Measurements from ENCODE around the gene DAZAP1. TPM values are rescaled to one million over a fixed set of nuclear protein-coding genes. Genes with fewer than 3 reads are reported as not detected.

DAZAP1 gene
- total RNA-seq, 1 donor = 40.9 TPM

DNA sequence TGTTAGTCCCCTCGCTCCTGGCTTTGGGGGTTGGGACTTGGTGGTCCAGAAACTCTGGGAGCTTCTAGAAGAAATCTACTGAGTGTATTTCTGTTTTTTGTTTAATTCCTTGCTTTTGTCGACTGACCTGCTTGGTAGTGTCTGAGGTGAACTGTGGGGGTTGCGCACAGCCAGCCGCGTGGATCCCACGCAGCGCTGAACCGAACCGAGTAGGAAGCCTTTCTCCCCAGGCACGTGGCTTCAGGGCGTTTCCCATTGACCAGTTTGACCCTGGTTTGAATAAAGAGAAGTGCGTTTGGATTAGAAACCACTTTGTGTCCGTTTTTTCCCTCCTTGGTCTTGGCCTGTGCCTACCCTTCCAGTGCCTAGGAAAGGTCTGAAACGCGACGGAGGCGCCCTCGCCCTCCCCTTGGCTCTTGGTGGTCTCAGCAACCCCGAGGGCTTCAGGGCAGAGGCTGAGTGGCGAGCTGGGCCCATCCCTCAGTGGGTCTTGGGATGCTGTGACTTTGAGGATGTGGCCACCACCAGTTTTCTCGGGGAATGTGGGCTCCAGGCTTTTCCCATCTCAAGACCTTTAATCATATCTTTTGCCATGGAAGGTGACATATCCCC, 28.1 kb downstream of the DAZAP1 start:
- Histone ChIP-seq H3K4me2 (ENCODE audit: insufficient read depth, low read length) (no peak overlapping the region), H3K27me3 (ENCODE audit: insufficient read depth, low read length) (no peaks in the 10 kb centered on the region), H4K20me1 (ENCODE audit: insufficient read depth, low read length) (peaks cover 37% of the 10 kb centered on the region), H2AFZ (ENCODE audit: low read length) (no peak overlapping the region), H3K9me3 (ENCODE audit: low read depth, low read length) (no peaks in the 10 kb centered on the region), H3K79me2 (ENCODE audit: insufficient read depth, low read length) (peaks cover 40% of the 10 kb centered on the region), H3K36me3 (ENCODE audit: insufficient read depth, low read length) (peaks cover 41% of the 10 kb centered on the region), H3K27ac (ENCODE audit: low read depth, low read length) (no peak overlapping the region), H3K4me3 (ENCODE audit: insufficient read depth, low read length) (no peak overlapping the region), H3K4me1 (ENCODE audit: insufficient read depth, low read length) (peaks cover 12% of the 10 kb centered on the region)
- no peak for DNase-seq (ENCODE audit: insufficient read length, low spot score, missing footprints)
- TF ChIP-seq, protein P1, sequence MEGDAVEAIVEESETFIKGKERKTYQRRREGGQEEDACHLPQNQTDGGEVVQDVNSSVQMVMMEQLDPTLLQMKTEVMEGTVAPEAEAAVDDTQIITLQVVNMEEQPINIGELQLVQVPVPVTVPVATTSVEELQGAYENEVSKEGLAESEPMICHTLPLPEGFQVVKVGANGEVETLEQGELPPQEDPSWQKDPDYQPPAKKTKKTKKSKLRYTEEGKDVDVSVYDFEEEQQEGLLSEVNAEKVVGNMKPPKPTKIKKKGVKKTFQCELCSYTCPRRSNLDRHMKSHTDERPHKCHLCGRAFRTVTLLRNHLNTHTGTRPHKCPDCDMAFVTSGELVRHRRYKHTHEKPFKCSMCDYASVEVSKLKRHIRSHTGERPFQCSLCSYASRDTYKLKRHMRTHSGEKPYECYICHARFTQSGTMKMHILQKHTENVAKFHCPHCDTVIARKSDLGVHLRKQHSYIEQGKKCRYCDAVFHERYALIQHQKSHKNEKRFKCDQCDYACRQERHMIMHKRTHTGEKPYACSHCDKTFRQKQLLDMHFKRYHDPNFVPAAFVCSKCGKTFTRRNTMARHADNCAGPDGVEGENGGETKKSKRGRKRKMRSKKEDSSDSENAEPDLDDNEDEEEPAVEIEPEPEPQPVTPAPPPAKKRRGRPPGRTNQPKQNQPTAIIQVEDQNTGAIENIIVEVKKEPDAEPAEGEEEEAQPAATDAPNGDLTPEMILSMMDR (IDR thresholded peaks at IDR 0.05; ENCODE audit: extremely low read depth, low read depth, low read length) = no peak

DNA sequence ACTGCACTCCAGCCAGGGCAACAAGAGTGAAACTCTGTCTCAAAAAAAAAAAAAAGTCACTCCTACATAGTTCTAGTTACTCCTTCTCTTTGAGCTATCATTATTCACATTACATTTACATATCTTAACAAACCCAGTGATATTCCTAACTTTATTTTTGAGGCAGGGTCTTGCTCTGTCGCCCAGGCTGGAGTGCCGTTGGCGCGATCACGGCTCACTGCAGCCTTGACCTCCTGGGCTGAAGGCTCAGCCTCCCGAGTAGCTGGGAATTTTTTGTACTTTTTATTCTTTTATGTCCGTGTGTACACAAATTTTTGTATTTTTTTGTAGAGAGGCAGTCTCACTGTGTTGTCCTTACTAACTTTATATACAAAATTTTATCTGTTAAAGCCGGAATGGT, 30.2 kb downstream of the DAZAP1 start:
- Histone ChIP-seq H3K9me3 (ENCODE audit: low read depth, low read length) (no peaks in the 10 kb centered on the region), H3K4me2 (ENCODE audit: insufficient read depth, low read length) (peak overlapping the region; percentile 72), H2AFZ (ENCODE audit: low read length) (peak overlapping the region; percentile 77), H4K20me1 (ENCODE audit: insufficient read depth, low read length) (peaks cover 54% of the 10 kb centered on the region), H3K27ac (ENCODE audit: low read depth, low read length) (peak overlapping the region; percentile 60), H3K36me3 (ENCODE audit: insufficient read depth, low read length) (peaks cover 51% of the 10 kb centered on the region), H3K27me3 (ENCODE audit: insufficient read depth, low read length) (no peaks in the 10 kb centered on the region), H3K4me3 (ENCODE audit: insufficient read depth, low read length) (peak overlapping the region; percentile 98), H3K4me1 (ENCODE audit: insufficient read depth, low read length) (peaks cover 12% of the 10 kb centered on the region), H3K79me2 (ENCODE audit: insufficient read depth, low read length) (peaks cover 48% of the 10 kb centered on the region)
- TF ChIP-seq, protein P1 (IDR thresholded peaks at IDR 0.05; ENCODE audit: extremely low read depth, low read depth, low read length) = no peak
- DNase-seq (ENCODE audit: insufficient read length, low spot score, missing footprints) = no peak

DNA sequence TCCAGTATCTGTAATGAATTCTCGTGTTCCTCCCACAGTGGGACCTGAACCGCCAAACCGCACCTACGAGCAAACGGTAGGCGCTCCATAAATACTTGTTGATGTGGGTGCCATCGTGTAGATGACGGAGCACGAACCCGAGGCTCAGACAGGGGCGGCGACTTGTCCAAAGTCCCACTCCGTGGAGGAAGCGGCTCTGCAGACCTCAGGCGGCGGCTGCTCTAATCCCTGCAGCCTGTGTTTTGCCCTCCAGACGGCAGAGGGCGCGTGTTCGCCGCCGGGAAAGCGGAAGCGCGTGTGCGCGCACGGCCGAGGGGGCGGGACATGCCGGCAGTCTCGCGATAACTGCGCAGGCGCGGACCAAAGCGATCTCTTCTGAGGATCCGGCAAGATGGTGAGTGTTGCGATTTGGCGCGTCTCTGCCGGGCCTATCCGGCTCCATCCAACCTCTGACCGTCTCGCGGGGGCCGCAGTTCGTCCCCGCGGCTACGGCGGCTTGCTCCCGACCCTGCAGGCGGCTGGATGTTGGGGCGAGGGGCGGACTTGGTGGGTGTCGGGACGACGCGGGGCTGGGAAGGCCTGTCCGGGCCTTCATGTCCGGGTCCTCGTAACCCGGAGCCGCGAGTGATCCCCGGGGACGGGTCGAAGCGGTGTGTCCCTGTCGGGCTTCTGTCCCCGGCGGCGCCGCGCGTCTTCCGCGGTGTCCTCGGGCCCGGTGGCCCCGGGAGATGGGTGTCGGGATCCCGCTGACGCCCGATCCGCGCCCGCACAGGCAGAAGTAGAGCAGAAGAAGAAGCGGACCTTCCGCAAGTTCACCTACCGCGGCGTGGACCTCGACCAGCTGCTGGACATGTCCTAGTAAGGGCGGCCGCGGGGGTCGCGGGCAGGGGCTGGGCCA, 30.9 kb downstream of the DAZAP1 start, which contains the start of gene RPS15:
TSS of gene RPS15 (plus strand) at position 362 of the 898 bp plus-strand sequence. CDS start at position 392, 30 bp downstream.
- H3K36me3 ChIP-seq (ENCODE audit: insufficient read depth, low read length) = peaks cover 52% of the 10 kb centered on the region

More for the DNA sequence above, 30.9 kb downstream of the DAZAP1 start, which contains the start of gene RPS15:
- TF ChIP-seq, protein P1 (IDR thresholded peaks at IDR 0.05; ENCODE audit: extremely low read depth, low read depth, low read length) = peak; percentile 88
- peak within 1 kb of the TSS; percentile 91 for H3K27ac ChIP-seq (ENCODE audit: low read depth, low read length)
- DNase-seq (ENCODE audit: insufficient read length, low spot score, missing footprints) = peak; percentile 100
- H3K79me2 ChIP-seq (ENCODE audit: insufficient read depth, low read length) = peaks cover 43% of the 10 kb centered on the region
- H3K9me3 ChIP-seq (ENCODE audit: low read depth, low read length) = no peaks in the 10 kb centered on the region
- peak within 1 kb of the TSS; percentile 77 for H2AFZ ChIP-seq (ENCODE audit: low read length)
- peak within 1 kb of the TSS; percentile 92 for H3K4me2 ChIP-seq (ENCODE audit: insufficient read depth, low read length)
- H4K20me1 ChIP-seq (ENCODE audit: insufficient read depth, low read length) = peaks cover 60% of the 10 kb centered on the region
- H3K27me3 ChIP-seq (ENCODE audit: insufficient read depth, low read length) = no peaks in the 10 kb centered on the region
- H3K4me1 ChIP-seq (ENCODE audit: insufficient read depth, low read length) = peaks cover 12% of the 10 kb centered on the region
- peak within 1 kb of the TSS; percentile 98 for H3K4me3 ChIP-seq (ENCODE audit: insufficient read depth, low read length)

Measured in osteoblast (primary cell).